HepG2 (cell line): ENCODE data around the gene POLL. TPM values are rescaled to one million over a fixed set of nuclear protein-coding genes. Genes with fewer than 3 reads are reported as not detected.

ENCODE experiments used
- ATAC-seq: fragments of 200-7000 bp; cut with Tn5 transposase; 3 replicates; pipeline ENCODE4 v1.9.1; 2020; ENCODE audit warnings: mild to moderate bottlenecking, moderate library complexity
- BruUV-seq: library from RNA; stranded (reverse); fragments of 400-500 nt; replicated peaks from 2 replicates; lab custom pipeline; 2021; lab: Mats Ljungman, UMichigan
- CTCF ChIA-PET: fragments of 300-600 bp; formaldehyde crosslinking; extraction: SDS; loops from one replicate; lab custom pipeline; 2021; ENCODE audit warnings: low total read pairs, inconsistent platforms, low intra/inter-chr PET ratio; lab: Yijun Ruan, JAX
- POLR2A ChIA-PET: fragments of 350-600 bp; sonication (Branson Sonifier 250); formaldehyde crosslinking; loops from one replicate; lab custom pipeline; 2020; ENCODE audit warnings: antibody characterized with exemption, inconsistent platforms; lab: Yijun Ruan, JAX
- DNase-seq: peaks from one replicate; pipeline ENCODE4 v3.0.0-alpha.2; 2015; ENCODE audit warnings: low spot score
- FAIRE-seq: peaks from 3 replicates; lab custom pipeline; 2011; peaks lifted over from hg19 to GRCh38; lab: Jason Lieb, UNC
- H2AFZ ChIP-seq: one replicate; pipeline ENCODE4 v1.6.1; 2011; ENCODE audit warnings: low read length, inconsistent platforms
- H3K27ac ChIP-seq: fragments of 300-600 bp; 3 replicates; pipeline ENCODE4 v1.8.0; 2011; ENCODE audit warnings: mixed run types, mild to moderate bottlenecking, mixed read lengths, low read length, inconsistent platforms; ENCODE audit not compliant: insufficient read depth; ENCODE audit errors: extremely low read length
- H3K27me3 ChIP-seq, 2 experiments: fragments of 200-600 bp in 1 of 2; 2 replicates in 1 of 2; 3 replicates in 1 of 2; pipeline versions ENCODE4 v1.6.0 to v1.8.0; 2011; ENCODE audit warnings: low read length in 2 of 2, mild to moderate bottlenecking in 2 of 2, moderate library complexity in 2 of 2, inconsistent platforms in 1 of 2; ENCODE audit not compliant: insufficient read depth in 2 of 2, control insufficient read depth in 1 of 2
- H3K36me3 ChIP-seq, 2 experiments: fragments of 200-600 bp in 1 of 2; replicated peaks in 1 of 2; 2 replicates in 1 of 2; 3 replicates in 1 of 2; pipeline versions ENCODE4 v1.5.1 to v1.8.0; 2011; ENCODE audit warnings: low read length in 2 of 2, inconsistent platforms in 1 of 2; ENCODE audit not compliant: insufficient read depth in 2 of 2, control insufficient read depth in 1 of 2
- H3K4me1 ChIP-seq: 2 replicates; pipeline ENCODE4 v1.5.1; 2012; ENCODE audit warnings: low read length, inconsistent platforms; ENCODE audit not compliant: insufficient read depth
- H3K4me2 ChIP-seq: 2 replicates; pipeline ENCODE4 v1.6.0; 2011; ENCODE audit warnings: low read depth, low read length, inconsistent platforms
- H3K4me3 ChIP-seq, 3 experiments: fragments of 200-600 bp in 1 of 3; sonication (generic), shearing (Covaris generic) in 1 of 3; replicated peaks in 1 of 3; 2 replicates each; pipeline ENCODE4 v1.5.1; 2011 to 2016; ENCODE audit warnings: low read length in 3 of 3, inconsistent platforms in 2 of 3, low read depth in 2 of 3, mild to moderate bottlenecking in 2 of 3, control low read depth in 1 of 3, mixed read lengths in 1 of 3; ENCODE audit not compliant: insufficient read depth in 1 of 3
- H3K79me2 ChIP-seq: one replicate; pipeline ENCODE4 v1.6.1; 2011; ENCODE audit warnings: low read length, inconsistent platforms; ENCODE audit not compliant: insufficient read depth
- H3K9ac ChIP-seq: 2 replicates; pipeline ENCODE4 v1.6.0; 2011; ENCODE audit warnings: mild to moderate bottlenecking, low read depth, low read length, inconsistent platforms; ENCODE audit not compliant: insufficient read depth
- H3K9me3 ChIP-seq: 2 replicates; pipeline ENCODE4 v1.5.1; 2012; ENCODE audit warnings: mild to moderate bottlenecking, low read length
- H4K20me1 ChIP-seq: 2 replicates; pipeline ENCODE4 v1.6.0; 2011; ENCODE audit warnings: inconsistent platforms, mild to moderate bottlenecking, low read length, moderate library complexity; ENCODE audit not compliant: insufficient read depth
- CHCHD3 ChIP-seq: sonication (generic); formaldehyde crosslinking; IDR thresholded peaks from 2 replicates; pipeline ENCODE4 v1.8.0; 2022; ENCODE audit warnings: mild to moderate bottlenecking, missing genetic modification reagents, moderate library complexity
- JUND ChIP-seq: sonication (generic); formaldehyde crosslinking; IDR thresholded peaks from 2 replicates; pipeline ENCODE4 v1.8.0; 2022; ENCODE audit warnings: mild to moderate bottlenecking, missing genetic modification reagents
- MYC ChIP-seq: sonication (generic); formaldehyde crosslinking; IDR thresholded peaks from 2 replicates; pipeline ENCODE4 v1.9.0; 2021; ENCODE audit warnings: missing genetic modification reagents, borderline replicate concordance
- SNAPC2 ChIP-seq: sonication (generic); formaldehyde crosslinking; IDR thresholded peaks from 2 replicates; pipeline ENCODE4 v1.8.1; 2022; ENCODE audit warnings: mild to moderate bottlenecking, missing genetic modification reagents
- ZKSCAN1 ChIP-seq: fragments of 150-350 bp; IDR thresholded peaks from 2 replicates; pipeline ENCODE4 v1.6.1; 2014; ENCODE audit warnings: low read length
- ZNF235 ChIP-seq: sonication (generic); formaldehyde crosslinking; IDR thresholded peaks from 2 replicates; pipeline ENCODE4 v1.8.1; 2023; ENCODE audit warnings: mild to moderate bottlenecking, missing genetic modification reagents, borderline replicate concordance
- ZNF382 ChIP-seq: sonication (generic); formaldehyde crosslinking; IDR thresholded peaks from 2 replicates; pipeline ENCODE4 v1.5.0; 2020; ENCODE audit warnings: missing genetic modification reagents, mild to moderate bottlenecking, borderline replicate concordance
- ZNF629 ChIP-seq: sonication (generic); formaldehyde crosslinking; conservative IDR thresholded peaks from 2 replicates; pipeline ENCODE4 v1.5.0; 2020; ENCODE audit warnings: missing genetic modification reagents
- ZNF749 ChIP-seq: sonication (generic); formaldehyde crosslinking; IDR thresholded peaks from 2 replicates; pipeline ENCODE4 v1.8.0; 2022; ENCODE audit warnings: mild to moderate bottlenecking, missing genetic modification reagents, moderate library complexity, borderline replicate concordance
- ZNF773 ChIP-seq: sonication (generic); formaldehyde crosslinking; IDR thresholded peaks from 2 replicates; pipeline ENCODE4 v1.4.0; 2020; ENCODE audit warnings: missing genetic modification reagents, borderline replicate concordance
- WGBS: methylation state at CpG from one replicate; pipeline ENCODE4 v1.1.6; 2017; ENCODE audit warnings: low lambda C conversion rate; 5-methylcytosine and 5-hydroxymethylcytosine counted together
- in situ Hi-C: cut with HindIII; loops from 2 replicates; pipeline ENCODE4 v1.10.0; 2017; ENCODE audit warnings: low pct_unique_long_range_greater_than_20kb; ENCODE audit not compliant: extremely low pct_ligation_motif_present
- intact Hi-C: fragments of 100-400 bp; cut with micrococcal nuclease; formaldehyde crosslinking; loops from one replicate; pipeline ENCODE4 v1.10.0; 2022; ENCODE audit not compliant: unreplicated experiment
- polyA plus RNA-seq, 8 experiments: library from polyadenylated mRNA; depleted of rRNA in 3 of 8; stranded (reverse) in 7 of 8; unstranded in 1 of 8; fragments of >200 nt; fragmentation: Illumina TruSeq in 4 of 8; extraction: Trizol in 4 of 8; gene quantifications; 2 replicates each; pipeline versions ENCODE4 v1.2.1 to v1.2.3, GENCODE V29; 2011 to 2016; ENCODE audit warnings: low read depth in 4 of 8, missing spikeins in 1 of 8, mixed read lengths in 1 of 8; ENCODE audit not compliant: insufficient read depth in 1 of 8
- total RNA-seq, 5 experiments: library from RNA; depleted of rRNA; stranded (reverse); fragments of >200 nt; fragmentation: Illumina TruSeq; extraction: Trizol; gene quantifications; 2 replicates each; pipeline ENCODE4 v1.2.3, GENCODE V29; 2016; ENCODE audit warnings: low read depth in 1 of 5
- TF ChIP-seq, protein P1 (sequence below): sonication (generic); formaldehyde crosslinking; IDR thresholded peaks from 2 replicates; pipeline ENCODE4 v1.5.1; 2020; ENCODE audit warnings: mild to moderate bottlenecking, missing genetic modification reagents, moderate library complexity
- TF ChIP-seq, protein P2 (sequence below): sonication (generic); formaldehyde crosslinking; IDR thresholded peaks from 2 replicates; pipeline ENCODE4 v1.4.0; 2020; ENCODE audit warnings: mild to moderate bottlenecking, missing genetic modification reagents
- TF ChIP-seq, protein P3 (sequence below): sonication (generic); formaldehyde crosslinking; IDR thresholded peaks from 2 replicates; pipeline ENCODE4 v1.5.1; 2020; ENCODE audit warnings: mild to moderate bottlenecking, missing genetic modification reagents, moderate library complexity

Gene POLL
- total and polyA plus RNA-seq, 2 of the 13 experiments (the other 11 are each of a cell fraction or from before 2014, with no cell fraction given): 13.8 to 19.1 TPM

DNA sequence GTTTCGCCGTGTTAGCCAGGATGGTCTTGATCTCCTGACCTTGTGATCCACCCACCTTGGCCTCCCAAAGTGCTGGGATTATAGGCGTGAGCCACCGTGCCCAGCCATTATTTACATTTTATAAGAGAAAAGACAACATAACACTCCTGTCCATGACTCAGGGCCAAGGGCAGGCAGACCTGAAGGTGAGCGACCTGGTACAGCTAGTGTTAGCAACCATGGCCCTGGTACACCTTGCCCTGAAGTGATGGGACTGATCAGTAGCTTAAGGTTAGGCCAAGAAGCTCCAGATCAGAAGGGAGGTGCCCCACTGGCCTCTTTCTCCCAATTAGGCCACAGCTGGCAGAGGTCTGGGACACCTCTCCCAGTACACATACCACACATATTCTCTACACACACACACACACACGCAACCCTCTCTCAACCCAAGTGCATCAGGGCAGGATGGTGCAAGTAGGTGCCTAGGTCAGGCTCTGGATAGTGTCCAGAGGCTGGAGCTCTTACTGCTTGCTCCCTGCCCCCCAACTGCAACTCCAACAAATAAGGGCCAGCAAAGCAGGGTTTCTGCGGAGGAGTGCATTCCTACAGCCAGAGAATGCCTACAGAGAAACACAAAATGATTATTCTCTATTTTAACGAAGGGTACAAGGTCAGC, 43.9 kb upstream of the POLL start:
- TF ChIP-seq ZNF382 (CRISPR knock-in tag): no peak
- no peak for TF ChIP-seq ZNF629 (CRISPR knock-in tag)
- TF ChIP-seq, protein P1, sequence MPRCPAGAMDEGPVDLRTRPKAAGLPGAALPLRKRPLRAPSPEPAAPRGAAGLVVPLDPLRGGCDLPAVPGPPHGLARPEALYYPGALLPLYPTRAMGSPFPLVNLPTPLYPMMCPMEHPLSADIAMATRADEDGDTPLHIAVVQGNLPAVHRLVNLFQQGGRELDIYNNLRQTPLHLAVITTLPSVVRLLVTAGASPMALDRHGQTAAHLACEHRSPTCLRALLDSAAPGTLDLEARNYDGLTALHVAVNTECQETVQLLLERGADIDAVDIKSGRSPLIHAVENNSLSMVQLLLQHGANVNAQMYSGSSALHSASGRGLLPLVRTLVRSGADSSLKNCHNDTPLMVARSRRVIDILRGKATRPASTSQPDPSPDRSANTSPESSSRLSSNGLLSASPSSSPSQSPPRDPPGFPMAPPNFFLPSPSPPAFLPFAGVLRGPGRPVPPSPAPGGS: no peak
- no peak for TF ChIP-seq ZNF235 (CRISPR knock-in tag)
- TF ChIP-seq, protein P2, sequence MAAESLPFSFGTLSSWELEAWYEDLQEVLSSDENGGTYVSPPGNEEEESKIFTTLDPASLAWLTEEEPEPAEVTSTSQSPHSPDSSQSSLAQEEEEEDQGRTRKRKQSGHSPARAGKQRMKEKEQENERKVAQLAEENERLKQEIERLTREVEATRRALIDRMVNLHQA: no peak
- TF ChIP-seq, protein P3, sequence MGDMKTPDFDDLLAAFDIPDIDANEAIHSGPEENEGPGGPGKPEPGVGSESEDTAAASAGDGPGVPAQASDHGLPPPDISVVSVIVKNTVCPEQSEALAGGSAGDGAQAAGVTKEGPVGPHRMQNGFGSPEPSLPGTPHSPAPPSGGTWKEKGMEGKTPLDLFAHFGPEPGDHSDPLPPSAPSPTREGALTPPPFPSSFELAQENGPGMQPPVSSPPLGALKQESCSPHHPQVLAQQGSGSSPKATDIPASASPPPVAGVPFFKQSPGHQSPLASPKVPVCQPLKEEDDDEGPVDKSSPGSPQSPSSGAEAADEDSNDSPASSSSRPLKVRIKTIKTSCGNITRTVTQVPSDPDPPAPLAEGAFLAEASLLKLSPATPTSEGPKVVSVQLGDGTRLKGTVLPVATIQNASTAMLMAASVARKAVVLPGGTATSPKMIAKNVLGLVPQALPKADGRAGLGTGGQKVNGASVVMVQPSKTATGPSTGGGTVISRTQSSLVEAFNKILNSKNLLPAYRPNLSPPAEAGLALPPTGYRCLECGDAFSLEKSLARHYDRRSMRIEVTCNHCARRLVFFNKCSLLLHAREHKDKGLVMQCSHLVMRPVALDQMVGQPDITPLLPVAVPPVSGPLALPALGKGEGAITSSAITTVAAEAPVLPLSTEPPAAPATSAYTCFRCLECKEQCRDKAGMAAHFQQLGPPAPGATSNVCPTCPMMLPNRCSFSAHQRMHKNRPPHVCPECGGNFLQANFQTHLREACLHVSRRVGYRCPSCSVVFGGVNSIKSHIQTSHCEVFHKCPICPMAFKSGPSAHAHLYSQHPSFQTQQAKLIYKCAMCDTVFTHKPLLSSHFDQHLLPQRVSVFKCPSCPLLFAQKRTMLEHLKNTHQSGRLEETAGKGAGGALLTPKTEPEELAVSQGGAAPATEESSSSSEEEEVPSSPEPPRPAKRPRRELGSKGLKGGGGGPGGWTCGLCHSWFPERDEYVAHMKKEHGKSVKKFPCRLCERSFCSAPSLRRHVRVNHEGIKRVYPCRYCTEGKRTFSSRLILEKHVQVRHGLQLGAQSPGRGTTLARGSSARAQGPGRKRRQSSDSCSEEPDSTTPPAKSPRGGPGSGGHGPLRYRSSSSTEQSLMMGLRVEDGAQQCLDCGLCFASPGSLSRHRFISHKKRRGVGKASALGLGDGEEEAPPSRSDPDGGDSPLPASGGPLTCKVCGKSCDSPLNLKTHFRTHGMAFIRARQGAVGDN (CRISPR knock-in tag): no peak
- no peak for TF ChIP-seq CHCHD3 (CRISPR knock-in tag)
- TF ChIP-seq MYC (CRISPR knock-in tag): no peak
- no peak for TF ChIP-seq ZNF749 (CRISPR knock-in tag)
- TF ChIP-seq ZNF773 (CRISPR knock-in tag): no peak
- no peak for TF ChIP-seq SNAPC2 (CRISPR knock-in tag)
- TF ChIP-seq ZKSCAN1: no peak
- TF ChIP-seq JUND (CRISPR knock-in tag): no peak
- CTCF ChIA-PET: no interaction called here

More for the DNA sequence above, 43.9 kb upstream of the POLL start:
- FAIRE-seq (no peak), ATAC-seq (peak; percentile 39; the same call in 2 of the 3 replicates), DNase-seq (no peak)
- Histone ChIP-seq H3K79me2 (no peaks in the 10 kb centered on the region), H3K27me3 (no peaks in the 10 kb centered on the region), H4K20me1 (no peaks in the 10 kb centered on the region), H3K9ac (no peak overlapping the region), H3K9me3 (no peaks in the 10 kb centered on the region), H3K4me2 (no peak overlapping the region), H3K4me1 (peaks cover 16% of the 10 kb centered on the region), H2AFZ (no peak overlapping the region), H3K36me3 (peaks cover 4 to 12% of the 10 kb centered on the region in 2 experiments; a peak in 2 of 5 replicates), H3K27ac (no peak overlapping the region), H3K4me3 (no peak overlapping the region)
- intact Hi-C loops: no loop called here
- POLR2A ChIA-PET: no interaction called here
- in situ Hi-C loops: no loop called here
- BruUV-seq: no TSS peak
- WGBS: 85% methylated on average over 8 of the region's 8 CpGs
